ENCODE results near the gene CARD9.
A peak's percentile ranks its signal among the peaks of the same experiment; 100 is the strongest.

CARD9 gene

DNA sequence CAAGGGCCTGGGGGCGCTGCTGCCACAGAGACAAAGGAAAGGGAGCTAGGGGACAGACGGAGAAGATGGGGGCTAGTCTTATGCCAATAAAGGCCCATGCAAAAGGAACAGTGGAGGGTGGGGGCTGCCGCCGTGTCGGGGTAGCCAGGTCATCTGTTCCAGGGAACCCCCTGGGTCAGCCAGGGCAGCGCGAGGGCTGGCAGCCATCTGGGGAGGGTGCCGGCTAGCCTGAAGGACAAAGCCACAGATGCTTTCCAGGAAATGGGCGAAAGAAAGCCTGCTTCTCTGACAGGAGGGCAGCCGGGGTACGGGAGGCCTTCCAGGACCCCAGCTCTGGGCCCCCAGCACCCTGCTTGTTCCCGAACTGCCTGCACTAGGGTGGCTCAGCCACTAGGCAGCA lies 1.6 kb upstream of the CARD9 start:
- TF ChIP-seq, protein P1, sequence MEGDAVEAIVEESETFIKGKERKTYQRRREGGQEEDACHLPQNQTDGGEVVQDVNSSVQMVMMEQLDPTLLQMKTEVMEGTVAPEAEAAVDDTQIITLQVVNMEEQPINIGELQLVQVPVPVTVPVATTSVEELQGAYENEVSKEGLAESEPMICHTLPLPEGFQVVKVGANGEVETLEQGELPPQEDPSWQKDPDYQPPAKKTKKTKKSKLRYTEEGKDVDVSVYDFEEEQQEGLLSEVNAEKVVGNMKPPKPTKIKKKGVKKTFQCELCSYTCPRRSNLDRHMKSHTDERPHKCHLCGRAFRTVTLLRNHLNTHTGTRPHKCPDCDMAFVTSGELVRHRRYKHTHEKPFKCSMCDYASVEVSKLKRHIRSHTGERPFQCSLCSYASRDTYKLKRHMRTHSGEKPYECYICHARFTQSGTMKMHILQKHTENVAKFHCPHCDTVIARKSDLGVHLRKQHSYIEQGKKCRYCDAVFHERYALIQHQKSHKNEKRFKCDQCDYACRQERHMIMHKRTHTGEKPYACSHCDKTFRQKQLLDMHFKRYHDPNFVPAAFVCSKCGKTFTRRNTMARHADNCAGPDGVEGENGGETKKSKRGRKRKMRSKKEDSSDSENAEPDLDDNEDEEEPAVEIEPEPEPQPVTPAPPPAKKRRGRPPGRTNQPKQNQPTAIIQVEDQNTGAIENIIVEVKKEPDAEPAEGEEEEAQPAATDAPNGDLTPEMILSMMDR (IDR thresholded peaks at IDR 0.05; ENCODE audit: insufficient read depth, low read depth, low read length, missing control alignments) = no peak
- H3K4me3 ChIP-seq (ENCODE audit: low read depth, low read length) = no peak overlapping the region
- DNase-seq (ENCODE audit: low read depth) = no peak

GRCh38 chr9:136374183-136374575 lies 710 bp upstream of the CARD9 start:
- no peak for DNase-seq (ENCODE audit: low read depth)
- H3K4me3 ChIP-seq (ENCODE audit: low read depth, low read length) = no peak overlapping the region
- TF ChIP-seq, protein P1 (IDR thresholded peaks at IDR 0.05; ENCODE audit: insufficient read depth, low read depth, low read length, missing control alignments) = no peak

DNA sequence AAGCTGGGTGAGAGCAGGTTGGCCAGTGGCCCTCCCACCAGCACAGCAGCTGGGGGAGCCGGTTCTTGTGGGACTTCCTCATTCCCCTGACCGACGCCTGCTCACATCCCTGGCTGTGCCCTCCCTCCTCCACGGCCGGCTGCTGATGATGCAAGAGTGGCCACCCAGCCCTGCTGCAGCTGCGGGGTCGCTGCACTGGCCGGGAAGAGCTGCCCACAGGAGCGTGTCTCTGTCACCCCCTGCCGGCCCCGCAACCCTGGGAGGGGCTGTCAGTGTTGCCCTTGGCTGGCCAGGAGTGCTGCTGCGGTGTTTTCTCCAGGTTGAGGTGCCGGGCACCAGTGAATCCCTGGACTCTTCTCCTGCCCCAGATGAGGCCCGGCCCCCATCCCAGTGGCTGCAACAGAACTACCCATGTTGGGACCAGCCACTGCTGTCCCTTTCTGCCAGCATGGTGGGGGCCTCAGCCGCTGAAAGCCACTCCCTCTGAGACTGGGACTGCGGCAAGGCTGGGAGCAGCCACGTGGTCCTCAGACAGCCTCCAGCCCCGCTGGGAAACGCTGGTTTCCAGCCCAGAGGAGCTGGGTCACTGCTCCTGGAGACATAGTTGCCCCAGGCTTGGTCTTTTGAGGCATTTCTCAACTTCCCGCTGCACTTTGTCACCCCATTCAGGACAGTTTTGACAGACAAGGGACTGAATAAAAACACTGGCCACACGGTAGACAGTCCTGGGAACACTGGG lies 739 bp downstream of the CARD9 start:
- TF ChIP-seq, protein P1 (IDR thresholded peaks at IDR 0.05; ENCODE audit: insufficient read depth, low read depth, low read length, missing control alignments) = no peak
- no peak for DNase-seq (ENCODE audit: low read depth)
- peak overlapping the region; percentile 44 for H3K4me3 ChIP-seq (ENCODE audit: low read depth, low read length)

DNA sequence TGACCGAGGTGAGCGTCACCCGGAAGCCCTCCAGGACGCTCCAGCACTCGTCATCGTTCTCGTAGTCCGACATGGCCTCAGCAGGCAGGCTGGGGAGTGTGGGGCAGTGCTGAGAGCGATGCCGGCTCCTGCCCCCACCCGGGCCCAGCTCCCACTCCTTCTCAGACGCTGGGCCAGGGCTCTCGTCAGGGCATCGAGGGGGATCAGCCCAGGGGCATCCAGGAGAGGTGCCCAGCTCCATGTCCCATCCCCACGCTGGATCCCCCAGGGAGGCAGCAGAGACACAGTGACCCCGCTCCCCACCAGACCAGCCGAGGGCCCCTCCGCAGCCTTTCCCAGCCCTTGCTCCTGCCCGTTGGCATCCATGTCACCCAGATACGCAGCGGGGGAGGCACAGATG lies 1.5 kb downstream of the CARD9 start:
- no peak overlapping the region for H3K4me3 ChIP-seq (ENCODE audit: low read depth, low read length)
- no peak for DNase-seq (ENCODE audit: low read depth)
- TF ChIP-seq, protein P1 (IDR thresholded peaks at IDR 0.05; ENCODE audit: insufficient read depth, low read depth, low read length, missing control alignments) = no peak

DNA sequence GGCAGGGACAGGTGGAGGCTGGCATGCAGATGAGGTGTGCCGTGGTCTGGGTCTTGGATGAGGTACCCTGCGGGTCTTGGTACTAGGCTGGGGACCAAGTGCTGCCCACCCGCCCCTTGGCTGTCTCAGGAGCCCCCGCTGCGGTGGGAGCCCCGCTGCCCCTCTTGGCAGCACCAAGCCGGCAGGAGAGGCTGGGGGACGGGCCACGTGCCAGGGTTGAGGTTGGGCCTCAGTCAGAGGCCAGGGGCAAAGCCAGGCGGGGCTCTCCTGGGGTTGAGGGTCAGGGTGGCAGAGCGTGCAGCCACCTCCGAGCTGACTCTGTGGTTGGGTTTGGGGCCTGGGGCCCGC lies 2.0 kb downstream of the CARD9 start:
- no peak for DNase-seq (ENCODE audit: low read depth)
- TF ChIP-seq, protein P1 (IDR thresholded peaks at IDR 0.05; ENCODE audit: insufficient read depth, low read depth, low read length, missing control alignments) = no peak
- no peak overlapping the region for H3K4me3 ChIP-seq (ENCODE audit: low read depth, low read length)

DNA sequence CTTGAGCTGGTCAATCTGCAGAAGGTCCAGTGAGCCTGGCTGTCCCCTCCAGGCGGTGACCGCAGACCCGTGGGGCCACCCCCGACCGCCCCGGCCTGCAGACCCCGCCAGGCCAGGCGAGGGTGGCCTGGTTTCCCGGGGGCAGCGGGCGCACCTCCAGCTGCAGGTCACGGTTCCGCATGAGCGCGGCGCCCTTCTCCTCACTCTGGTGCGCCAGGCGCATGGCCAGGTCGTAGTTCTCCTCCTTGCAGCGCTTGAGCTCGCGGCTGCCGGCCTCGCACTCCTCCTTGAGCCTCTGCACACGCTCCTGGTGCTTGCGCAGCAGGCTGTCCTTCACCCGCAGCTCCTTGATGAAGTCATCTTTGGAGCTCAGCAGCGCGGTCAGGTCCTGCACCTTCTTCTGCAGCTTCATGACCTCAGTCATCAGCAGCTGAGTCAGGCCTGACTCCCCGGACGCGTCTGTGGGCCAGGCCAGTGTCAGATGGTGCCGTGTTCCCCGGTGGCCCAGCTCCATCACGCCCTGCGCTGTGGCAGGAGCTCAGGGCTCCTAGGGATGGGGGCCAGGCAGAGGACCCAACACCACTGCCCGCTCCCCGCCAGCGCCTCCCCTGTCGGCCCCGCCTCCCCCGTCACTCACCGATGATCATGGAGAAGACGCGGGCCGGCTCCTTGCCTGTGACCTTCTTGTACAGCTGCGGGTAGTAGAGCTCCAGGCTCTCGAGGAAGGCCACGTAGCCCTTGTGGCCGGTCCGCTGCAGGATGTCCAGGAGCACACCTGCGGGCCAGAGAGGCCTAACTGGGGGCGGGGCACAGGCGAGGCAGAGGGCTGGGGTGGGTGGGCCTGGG lies 2.6 kb downstream of the CARD9 start:
- H3K4me3 ChIP-seq (ENCODE audit: low read depth, low read length) = no peak overlapping the region
- TF ChIP-seq, protein P1 (IDR thresholded peaks at IDR 0.05; ENCODE audit: insufficient read depth, low read depth, low read length, missing control alignments) = no peak
- no peak for DNase-seq (ENCODE audit: low read depth)

Data from GM12865 (cell line).